Measurements from ENCODE around the gene CENATAC.
"Not testable (repeated sequence)": the region's sequence is repeated elsewhere in the genome, so short reads cannot be mapped to it uniquely, and the experiment has no call there.

The CENATAC gene

GRCh38 chr11:119026970-119027369 lies 29.0 kb downstream of the CENATAC start:
- no peak for DNase-seq (ENCODE audit: low spot score)

- DNase-seq (ENCODE audit: low spot score): no peak
Observed at GRCh38 chr11:119027561-119028345, 29.8 kb downstream of the CENATAC start.

- DNase-seq (ENCODE audit: low spot score): no peak
Observed at GRCh38 chr11:119028346-119029068, 30.6 kb downstream of the CENATAC start.

GRCh38 chr11:119029069-119029339 lies 31.1 kb downstream of the CENATAC start:
- no peak for DNase-seq (ENCODE audit: low spot score)

GRCh38 chr11:119029340-119030028 lies 31.5 kb downstream of the CENATAC start:
- no peak for DNase-seq (ENCODE audit: low spot score)

GRCh38 chr11:119030029-119030328 lies 32.0 kb downstream of the CENATAC start:
- no peak for DNase-seq (ENCODE audit: low spot score)

- DNase-seq (ENCODE audit: low spot score): peak; percentile 99
Observed at GRCh38 chr11:119030329-119031047, 32.5 kb downstream of the CENATAC start, which contains the start of gene SLC37A4. Gene SLC37A4 (minus strand): TSS chr11:119030877.

- no peak for DNase-seq (ENCODE audit: low spot score)
Observed at GRCh38 chr11:119031912-119032280, 34.0 kb downstream of the CENATAC start.

GRCh38 chr11:119033421-119033820 lies 35.5 kb downstream of the CENATAC start:
- DNase-seq (ENCODE audit: low spot score): not testable (repeated sequence)

- DNase-seq (ENCODE audit: low spot score): no peak
Observed at GRCh38 chr11:119034813-119035212, 36.9 kb downstream of the CENATAC start.

- DNase-seq (ENCODE audit: low spot score): no peak
Observed at GRCh38 chr11:119038884-119039283, 40.9 kb downstream of the CENATAC start.

GRCh38 chr11:119039471-119039870 lies 41.5 kb downstream of the CENATAC start:
- not testable (repeated sequence) for DNase-seq (ENCODE audit: low spot score)

GRCh38 chr11:119041821-119042514 lies 44.0 kb downstream of the CENATAC start:
- DNase-seq (ENCODE audit: low spot score): no peak

GRCh38 chr11:119042927-119043326 lies 45.0 kb downstream of the CENATAC start:
- no peak for DNase-seq (ENCODE audit: low spot score)

- no peak for DNase-seq (ENCODE audit: low spot score)
Observed at GRCh38 chr11:119044708-119045107, 46.8 kb downstream of the CENATAC start.

- DNase-seq (ENCODE audit: low spot score): no peak
Observed at GRCh38 chr11:119046489-119046888, 48.6 kb downstream of the CENATAC start.

GRCh38 chr11:119047205-119047604 lies 49.3 kb downstream of the CENATAC start:
- DNase-seq (ENCODE audit: low spot score): no peak

GRCh38 chr11:119048644-119049043 lies 50.7 kb downstream of the CENATAC start:
- DNase-seq (ENCODE audit: low spot score): no peak

GRCh38 chr11:119049081-119049480 lies 51.1 kb downstream of the CENATAC start:
- no peak for DNase-seq (ENCODE audit: low spot score)

- no peak for DNase-seq (ENCODE audit: low spot score)
Observed at GRCh38 chr11:119051440-119052162, 53.7 kb downstream of the CENATAC start.

GRCh38 chr11:119052163-119052814 lies 54.4 kb downstream of the CENATAC start:
- no peak for DNase-seq (ENCODE audit: low spot score)

Data from AG08396 (cell line).